IPS-15b (cell line): ENCODE measurements around the gene CCDC200.
"Not testable (repeated sequence)": the region's sequence is repeated elsewhere in the genome, so short reads cannot be mapped to it uniquely, and the experiment has no call there.

Source experiments
- H3K27me3 ChIP-seq: one replicate; pipeline ENCODE4 v1.6.1; 2013; ENCODE audit warnings: low read length; ENCODE audit not compliant: control insufficient read depth, insufficient read depth
- H3K36me3 ChIP-seq: one replicate; pipeline ENCODE4 v1.6.1; 2013; ENCODE audit warnings: low read length; ENCODE audit not compliant: control insufficient read depth, insufficient read depth
- H3K4me1 ChIP-seq: one replicate; pipeline ENCODE4 v1.6.1; 2013; ENCODE audit warnings: mild to moderate bottlenecking, low read length; ENCODE audit not compliant: control insufficient read depth, insufficient read depth
- H3K4me3 ChIP-seq: one replicate; pipeline ENCODE4 v1.5.1; 2013; ENCODE audit warnings: low read depth, low read length
- H3K9ac ChIP-seq: one replicate; pipeline ENCODE4 v1.6.1; 2013; ENCODE audit warnings: low read depth, mild to moderate bottlenecking, low read length
- H3K9me3 ChIP-seq: one replicate; pipeline ENCODE4 v1.6.1; 2013; ENCODE audit warnings: mild to moderate bottlenecking, low read length; ENCODE audit not compliant: control insufficient read depth, insufficient read depth

Gene CCDC200

GRCh38 chr17:43228020-43228782 is at the start of gene CCDC200:
Gene CCDC200 (minus strand): TSS chr17:43228623. CDS start chr17:43228554, 69 bp downstream.
- H3K4me3 ChIP-seq: not testable (repeated sequence)

GRCh38 chr17:43272914-43273313 is 44.5 kb upstream of the CCDC200 start:
- H3K9me3 ChIP-seq, H3K9ac ChIP-seq, H3K4me1 ChIP-seq, H3K4me3 ChIP-seq, H3K36me3 ChIP-seq, H3K27me3 ChIP-seq: not testable (repeated sequence)

More at GRCh38 chr17:43228020-43228782, at the start of gene CCDC200:
- H3K27me3 ChIP-seq, H3K36me3 ChIP-seq, H3K9ac ChIP-seq, H3K4me1 ChIP-seq, H3K9me3 ChIP-seq: not testable (repeated sequence)

GRCh38 chr17:43272483-43272882 is 44.1 kb upstream of the CCDC200 start:
- H3K9ac ChIP-seq, H3K9me3 ChIP-seq, H3K27me3 ChIP-seq, H3K4me3 ChIP-seq, H3K36me3 ChIP-seq, H3K4me1 ChIP-seq: not testable (repeated sequence)

GRCh38 chr17:43270552-43271504 is 42.4 kb upstream of the CCDC200 start:
- not testable (repeated sequence) for H3K27me3 ChIP-seq, H3K9ac ChIP-seq, H3K36me3 ChIP-seq, H3K9me3 ChIP-seq, H3K4me3 ChIP-seq, H3K4me1 ChIP-seq

GRCh38 chr17:43246456-43246855 is 18.0 kb upstream of the CCDC200 start:
- H3K4me3 ChIP-seq, H3K36me3 ChIP-seq, H3K9ac ChIP-seq, H3K27me3 ChIP-seq, H3K9me3 ChIP-seq, H3K4me1 ChIP-seq: not testable (repeated sequence)

- not testable (repeated sequence) for H3K36me3 ChIP-seq, H3K27me3 ChIP-seq, H3K4me3 ChIP-seq, H3K9me3 ChIP-seq, H3K4me1 ChIP-seq, H3K9ac ChIP-seq
Observed at GRCh38 chr17:43240596-43241352, 12.4 kb upstream of the CCDC200 start.

- H3K36me3 ChIP-seq: not testable (repeated sequence)
Observed at GRCh38 chr17:43239597-43239996, 11.2 kb upstream of the CCDC200 start.

GRCh38 chr17:43233877-43234276 is 5.5 kb upstream of the CCDC200 start, which contains the start of gene RNU2-1:
Gene RNU2-1 (minus strand): TSS chr17:43233977.
- H3K9ac ChIP-seq, H3K4me1 ChIP-seq, H3K9me3 ChIP-seq, H3K27me3 ChIP-seq, H3K36me3 ChIP-seq, H3K4me3 ChIP-seq: not testable (repeated sequence)

More at GRCh38 chr17:43239597-43239996, 11.2 kb upstream of the CCDC200 start:
- not testable (repeated sequence) for H3K4me3 ChIP-seq, H3K9ac ChIP-seq, H3K9me3 ChIP-seq, H3K4me1 ChIP-seq, H3K27me3 ChIP-seq

GRCh38 chr17:43233263-43233662 is 4.8 kb upstream of the CCDC200 start:
- not testable (repeated sequence) for H3K4me1 ChIP-seq, H3K36me3 ChIP-seq, H3K9me3 ChIP-seq, H3K27me3 ChIP-seq, H3K4me3 ChIP-seq, H3K9ac ChIP-seq

GRCh38 chr17:43232021-43232699 is 3.7 kb upstream of the CCDC200 start:
- H3K36me3 ChIP-seq, H3K27me3 ChIP-seq, H3K4me1 ChIP-seq, H3K9me3 ChIP-seq: not testable (repeated sequence)
- Histone ChIP-seq H3K9ac (peak overlapping the region; percentile 18), H3K4me3 (peak overlapping the region; percentile 37)
